COR-L47 (cell line): Measurements from ENCODE around the gene TTN.

Experiments used
- DNase-seq: peaks from one replicate; lab custom pipeline; 2025; lab: John Stamatoyannopoulos, UW

TTN gene

GRCh38 chr2:178734518-178734917 lies 72.7 kb downstream of the TTN start:
- no peak for DNase-seq

GRCh38 chr2:178733975-178734374 lies 73.2 kb downstream of the TTN start:
- no peak for DNase-seq

DNA sequence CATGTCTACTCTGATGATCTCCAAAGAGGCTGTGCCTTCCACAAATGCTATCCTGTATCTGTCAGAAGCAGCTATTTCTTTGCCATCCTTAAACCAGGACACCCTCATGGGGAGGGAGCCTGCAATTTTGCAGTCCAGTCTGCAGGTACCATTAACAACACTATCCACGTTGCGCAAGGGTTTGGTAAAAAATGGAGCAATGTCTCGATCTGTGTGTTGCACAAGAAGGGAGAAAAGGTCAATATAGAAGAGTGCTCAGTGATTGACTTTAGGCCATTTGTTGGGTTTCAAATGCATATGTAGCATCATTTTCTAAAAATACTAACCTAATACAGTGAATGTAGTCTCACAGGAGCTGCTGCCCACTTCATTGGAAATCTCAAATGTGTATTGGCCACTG lies 74.3 kb downstream of the TTN start:
- DNase-seq = no peak

DNA sequence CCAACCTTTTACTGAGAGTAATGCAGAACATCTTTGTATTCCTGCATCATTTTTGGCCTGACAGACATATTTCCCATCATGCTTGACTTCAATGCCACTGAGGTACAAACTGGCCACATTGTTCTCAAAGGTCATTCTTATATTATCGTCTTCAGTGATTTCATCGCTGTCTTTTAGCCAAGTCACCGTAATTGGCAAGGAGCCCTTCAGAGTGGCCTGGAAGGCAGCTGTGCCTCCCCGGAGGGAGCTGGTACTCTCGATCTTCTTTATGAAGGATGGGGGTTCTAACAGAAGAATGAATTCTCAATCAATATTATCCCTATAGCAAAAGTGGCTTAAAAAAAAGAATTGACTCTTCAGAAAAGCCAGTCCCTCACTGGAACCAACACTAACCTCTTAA lies 75.9 kb downstream of the TTN start:
- no peak for DNase-seq

DNA sequence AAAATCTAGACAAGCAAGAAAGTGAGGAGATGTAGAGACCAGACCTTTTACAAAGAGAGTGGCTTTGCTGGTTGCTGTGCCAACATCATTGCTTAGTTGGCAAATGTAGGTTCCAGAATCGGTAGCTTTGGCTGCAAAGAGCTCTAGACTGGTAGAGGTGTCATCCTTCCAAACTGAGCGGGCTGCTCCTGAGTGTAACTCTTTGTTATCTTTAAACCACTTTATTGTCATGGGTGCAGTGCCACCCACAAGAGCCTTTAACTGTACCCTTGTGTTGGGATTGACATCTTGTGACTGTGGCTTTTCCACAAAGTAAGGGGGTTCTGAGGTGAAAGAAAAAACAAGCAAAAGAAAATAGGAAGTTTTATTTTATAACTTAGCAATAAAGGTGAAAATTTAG lies 77.2 kb downstream of the TTN start:
- no peak for DNase-seq

DNA sequence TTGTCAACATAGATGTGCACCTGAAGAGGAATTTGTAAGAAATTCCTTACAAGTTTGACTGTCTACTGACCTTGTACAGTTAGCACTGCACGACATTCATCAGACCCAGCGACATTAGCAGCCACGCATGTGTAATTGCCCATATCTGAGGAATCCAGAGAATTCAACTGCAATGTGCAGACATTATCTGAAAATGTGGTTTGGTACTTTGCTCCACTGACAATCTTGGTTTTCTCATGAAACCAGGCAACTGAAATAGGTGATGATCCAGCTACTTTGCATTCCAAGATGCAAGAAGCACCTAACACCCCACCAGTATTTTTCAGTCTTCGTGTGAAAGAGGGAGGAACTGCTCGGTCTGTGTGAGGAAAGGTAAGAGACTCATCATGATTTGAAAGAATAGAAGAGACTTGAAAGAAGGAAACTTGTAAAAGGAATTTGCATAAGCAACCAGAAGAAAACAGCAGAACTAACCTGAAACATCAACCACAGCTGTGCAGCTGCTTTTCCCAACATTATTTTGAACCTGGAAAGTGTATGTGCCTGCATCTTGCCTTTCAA lies 83.4 kb downstream of the TTN start:
- DNase-seq = no peak

DNA sequence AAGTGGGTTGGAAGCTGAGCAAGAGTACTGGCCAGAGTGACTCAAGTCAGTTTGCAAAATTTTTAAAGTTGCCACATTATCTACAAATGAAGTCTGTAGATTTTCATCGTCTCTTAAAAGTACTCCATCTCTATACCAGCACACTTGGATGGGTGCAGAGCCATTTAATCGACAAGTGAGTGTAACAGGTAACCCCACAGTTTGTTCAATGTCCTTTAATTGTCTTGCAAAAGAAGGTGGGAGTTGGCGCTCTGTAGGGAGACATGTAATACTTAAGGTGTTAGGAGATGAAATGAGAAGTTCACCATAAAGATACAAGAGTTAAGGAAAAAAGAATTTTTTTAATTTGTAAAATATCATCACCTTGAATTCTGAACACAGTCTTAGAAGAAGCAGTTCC lies 84.9 kb downstream of the TTN start:
- DNase-seq = no peak

DNA sequence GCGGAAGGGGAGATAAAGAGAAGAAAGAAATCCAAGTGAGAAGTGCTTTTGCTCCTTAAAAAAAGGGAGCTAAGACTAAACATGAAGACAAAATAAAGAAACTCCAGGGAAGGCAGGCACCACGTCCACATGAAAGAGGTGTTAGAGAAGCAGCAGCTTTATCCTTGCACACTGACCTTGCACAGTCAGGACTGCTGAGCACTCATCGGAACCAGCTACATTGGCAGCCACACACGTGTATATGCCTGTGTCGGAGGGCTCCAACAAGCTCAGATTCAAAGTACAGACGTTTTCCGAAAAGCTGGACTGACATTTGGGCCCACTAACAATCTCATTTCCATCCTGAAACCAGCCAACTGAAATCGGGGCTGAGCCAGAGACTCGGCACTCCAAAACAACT lies 88.2 kb downstream of the TTN start:
- no peak for DNase-seq

DNA sequence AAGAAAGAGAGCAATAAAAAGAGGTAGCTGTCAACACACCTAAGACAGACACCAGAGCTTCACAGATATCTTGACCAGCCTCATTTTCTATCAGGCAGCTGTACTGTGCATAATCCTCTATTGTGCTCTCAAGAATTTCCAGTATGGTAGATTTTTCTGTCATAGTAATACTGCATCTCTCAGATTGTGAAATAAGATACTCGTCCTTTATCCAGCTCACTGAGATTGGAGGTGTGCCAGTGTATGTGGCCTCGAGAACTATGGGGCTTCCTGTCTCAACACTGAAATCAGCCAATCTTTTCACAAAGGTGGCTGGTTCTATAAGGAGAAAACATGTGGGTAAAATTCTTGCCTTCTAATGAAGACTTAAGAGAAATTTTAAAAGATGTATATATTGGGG lies 88.9 kb downstream of the TTN start:
- no peak for DNase-seq

DNA sequence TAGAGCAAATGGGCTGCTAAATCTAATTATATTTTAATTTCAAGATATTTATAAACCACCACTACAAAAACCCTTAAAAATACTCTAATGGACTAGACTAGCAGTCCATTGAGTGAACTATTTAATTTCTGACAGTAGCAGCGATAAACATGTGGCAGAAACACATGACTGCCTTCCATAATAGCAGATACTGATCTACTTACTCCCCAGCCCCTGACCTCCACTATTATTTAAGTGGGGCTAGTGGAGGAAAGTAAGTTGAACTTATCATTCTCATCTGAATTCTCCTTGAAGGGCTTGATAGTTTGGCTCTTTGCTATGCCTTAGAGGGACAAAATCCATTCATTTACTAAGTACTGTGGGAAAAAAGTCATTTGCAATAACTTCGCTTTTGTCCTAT lies 90.8 kb downstream of the TTN start:
- DNase-seq = no peak

GRCh38 chr2:178715366-178715765 lies 91.9 kb downstream of the TTN start:
- DNase-seq = no peak

DNA sequence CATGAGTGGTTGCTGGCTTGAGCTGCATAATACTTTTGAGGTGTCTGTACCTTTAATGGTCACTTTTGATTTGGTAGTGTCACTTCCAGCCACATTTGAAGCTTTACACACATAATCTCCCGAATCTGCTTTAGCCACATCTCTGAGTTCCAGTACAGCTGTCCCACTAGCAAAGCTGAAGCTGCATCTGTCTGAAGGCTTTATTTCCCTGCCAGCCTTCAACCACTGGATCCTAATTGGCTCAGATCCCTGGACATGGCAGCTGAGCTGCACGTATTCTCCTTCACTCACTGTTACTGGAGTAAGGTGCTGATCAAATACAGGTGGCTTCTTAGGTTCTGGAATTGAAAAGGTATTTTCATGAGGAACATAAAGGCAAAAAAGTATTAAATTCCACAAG lies 99.7 kb downstream of the TTN start:
- no peak for DNase-seq

GRCh38 chr2:178704876-178705275 lies 102.3 kb downstream of the TTN start:
- DNase-seq = no peak

GRCh38 chr2:178702361-178702760 lies 104.9 kb downstream of the TTN start:
- no peak for DNase-seq

- peak; percentile 6 for DNase-seq
Observed at GRCh38 chr2:178700922-178701342, 106.3 kb downstream of the TTN start.

DNA sequence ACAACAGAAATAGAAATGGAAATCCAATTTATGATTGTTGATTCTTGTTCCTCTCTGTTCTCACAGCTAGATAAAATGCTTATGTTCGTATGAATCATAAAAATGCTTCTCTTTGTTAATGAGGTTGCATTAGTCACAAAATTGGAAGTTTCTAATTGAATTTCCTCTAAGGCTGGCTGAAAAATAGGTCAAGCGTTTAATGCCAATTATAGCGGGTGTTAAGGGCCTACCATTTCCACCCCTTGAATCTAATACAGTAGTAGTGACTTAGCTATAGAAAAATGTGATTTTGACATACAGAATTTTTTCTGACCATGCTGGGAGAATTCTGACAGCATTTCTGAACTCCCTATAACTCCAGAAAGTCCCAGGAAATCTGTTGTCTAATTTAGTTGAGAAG lies 107.1 kb downstream of the TTN start:
- DNase-seq = no peak

DNA sequence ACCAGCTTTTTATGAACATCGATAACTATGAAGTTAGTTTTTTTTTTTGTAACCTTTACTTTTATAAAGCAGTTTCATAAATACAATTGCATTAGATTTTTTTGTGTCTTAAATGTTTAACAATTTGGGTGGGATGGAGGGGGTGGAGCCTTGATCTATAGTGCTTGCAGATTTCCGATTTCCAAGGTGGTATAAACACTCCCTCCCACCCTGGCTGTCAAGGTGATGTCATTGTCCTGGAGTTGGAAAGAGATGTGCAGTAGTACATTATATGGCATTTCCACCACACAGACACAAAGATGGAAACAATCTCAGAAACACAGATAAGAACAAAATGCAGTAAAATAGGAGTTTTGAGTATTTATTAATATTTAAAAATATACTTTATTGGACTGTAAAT lies 114.4 kb downstream of the TTN start:
- no peak for DNase-seq

GRCh38 chr2:178689808-178690207 lies 117.4 kb downstream of the TTN start:
- no peak for DNase-seq

DNA sequence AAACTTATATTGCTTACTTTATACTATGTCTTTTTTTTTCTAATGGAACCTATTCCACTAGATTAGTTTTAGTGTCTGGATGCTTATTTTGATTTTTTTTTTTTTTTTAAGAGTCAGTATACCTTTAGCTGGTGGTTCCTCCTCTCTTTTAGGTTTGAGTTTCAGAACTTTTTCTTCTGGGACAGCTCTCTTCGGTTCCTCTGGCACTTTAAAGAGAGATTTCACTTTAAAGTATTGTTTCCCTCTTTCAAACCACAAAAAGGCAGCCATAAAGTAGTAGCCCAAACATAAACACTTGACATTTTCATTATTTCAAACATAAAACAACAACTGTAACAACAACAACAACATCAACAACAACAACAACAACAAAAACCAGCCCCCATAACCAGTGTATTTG lies 123.3 kb downstream of the TTN start:
- DNase-seq = no peak

DNA sequence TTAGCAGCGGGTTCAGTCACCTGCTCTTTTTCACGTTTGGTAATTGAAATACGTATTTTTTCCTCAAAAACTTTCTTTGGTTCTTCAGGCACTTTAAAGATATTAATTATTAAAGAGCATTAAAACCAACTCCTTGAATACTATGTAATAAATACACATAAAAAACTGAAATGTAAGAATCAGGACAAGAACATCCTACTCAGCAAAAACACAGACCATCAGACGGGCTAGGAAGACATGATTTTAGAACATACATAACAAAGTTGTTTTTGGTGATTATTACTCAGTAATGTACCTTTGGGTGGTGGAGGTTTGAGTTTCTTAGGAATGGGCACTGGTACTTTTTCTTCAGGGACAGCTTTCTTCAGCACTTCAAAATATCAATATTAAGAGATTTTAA lies 126.1 kb downstream of the TTN start:
- no peak for DNase-seq

GRCh38 chr2:178679891-178680290 lies 127.3 kb downstream of the TTN start:
- no peak for DNase-seq

DNA sequence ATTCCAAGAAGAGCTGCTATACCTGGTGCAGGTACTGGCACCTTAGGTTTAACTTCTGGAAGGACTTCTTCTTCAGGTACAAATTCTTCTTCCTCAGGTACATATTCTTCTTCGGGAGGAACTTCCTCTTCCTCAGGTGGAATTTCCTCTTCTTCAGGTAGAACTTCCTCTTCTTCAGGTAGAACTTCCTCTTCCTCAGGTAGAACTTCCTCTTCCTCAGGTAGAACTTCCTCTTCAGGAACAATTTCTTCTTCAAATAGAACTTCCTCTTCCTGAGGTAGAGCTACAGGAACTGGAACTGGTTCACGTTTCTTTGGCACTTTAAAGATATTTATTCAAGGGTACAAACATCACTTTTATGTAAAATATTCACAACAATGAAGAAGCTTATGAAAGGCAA lies 129.6 kb downstream of the TTN start:
- no peak for DNase-seq

- DNase-seq = no peak
Observed at GRCh38 chr2:178676046-178676445, 131.2 kb downstream of the TTN start.

GRCh38 chr2:178674122-178674521 lies 133.1 kb downstream of the TTN start:
- no peak for DNase-seq

- no peak for DNase-seq
Observed at GRCh38 chr2:178666458-178666857, 140.8 kb downstream of the TTN start.
